Right lobe of liver (tissue), 4 donors: ENCODE measurements around the gene ENOX1.

Source experiments
- POLR2A ChIP-seq: fragments of 450-650 bp; IDR thresholded peaks from one replicate; pipeline ENCODE4 v1.6.1; 2017; ENCODE audit warnings: antibody characterized with exemption, mild to moderate bottlenecking
- TF ChIP-seq, protein P1 (sequence below), 4 donors: fragments of 200-600 bp in 3 of 4; fragments of 450-650 bp in 1 of 4; IDR thresholded peaks; one replicate each; pipeline versions ENCODE4 v1.5.1 to v1.8.0; 2016 to 2022; ENCODE audit warnings: antibody characterized with exemption in 4 of 4, mild to moderate bottlenecking in 2 of 4
- donor health status: DM: no; HTN: no; CAD: no.
- donor health status: DM: no; HTN: no; CAD: no.
- donor health status: DM: no; HTN: yes; CAD: no.

GRCh38 chr13:43665388-43665787 lies 121.4 kb downstream of the ENOX1 start:
- TF ChIP-seq, protein P1, sequence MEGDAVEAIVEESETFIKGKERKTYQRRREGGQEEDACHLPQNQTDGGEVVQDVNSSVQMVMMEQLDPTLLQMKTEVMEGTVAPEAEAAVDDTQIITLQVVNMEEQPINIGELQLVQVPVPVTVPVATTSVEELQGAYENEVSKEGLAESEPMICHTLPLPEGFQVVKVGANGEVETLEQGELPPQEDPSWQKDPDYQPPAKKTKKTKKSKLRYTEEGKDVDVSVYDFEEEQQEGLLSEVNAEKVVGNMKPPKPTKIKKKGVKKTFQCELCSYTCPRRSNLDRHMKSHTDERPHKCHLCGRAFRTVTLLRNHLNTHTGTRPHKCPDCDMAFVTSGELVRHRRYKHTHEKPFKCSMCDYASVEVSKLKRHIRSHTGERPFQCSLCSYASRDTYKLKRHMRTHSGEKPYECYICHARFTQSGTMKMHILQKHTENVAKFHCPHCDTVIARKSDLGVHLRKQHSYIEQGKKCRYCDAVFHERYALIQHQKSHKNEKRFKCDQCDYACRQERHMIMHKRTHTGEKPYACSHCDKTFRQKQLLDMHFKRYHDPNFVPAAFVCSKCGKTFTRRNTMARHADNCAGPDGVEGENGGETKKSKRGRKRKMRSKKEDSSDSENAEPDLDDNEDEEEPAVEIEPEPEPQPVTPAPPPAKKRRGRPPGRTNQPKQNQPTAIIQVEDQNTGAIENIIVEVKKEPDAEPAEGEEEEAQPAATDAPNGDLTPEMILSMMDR (IDR thresholded peaks at IDR 0.05), result no peak
- TF ChIP-seq POLR2A, result no peak
